K562 (cell line): ENCODE results near the gene MPPED1. TPM values are rescaled to one million over a fixed set of nuclear protein-coding genes. Genes with fewer than 3 reads are reported as not detected.

ENCODE experiments used
- ATAC-seq: fragments of 200-7000 bp; cut with Tn5 transposase; 3 replicates; pipeline ENCODE4 v1.9.1; 2020; ENCODE audit warnings: moderate library complexity
- BruUV-seq: library from RNA; stranded (reverse); fragments of 400-500 nt; replicated peaks from 2 replicates; lab custom pipeline; 2021; lab: Mats Ljungman, UMichigan
- CTCF ChIA-PET: fragments of 300-600 bp; formaldehyde crosslinking; extraction: SDS; loops from one replicate; lab custom pipeline; 2021; ENCODE audit warnings: low intra/inter-chr PET ratio; lab: Yijun Ruan, JAX
- POLR2A ChIA-PET: fragments of 300-600, 350-650 bp; sonication (Branson Sonifier 250); formaldehyde crosslinking; extraction: SDS; loops from one replicate; lab custom pipeline; 2021; ENCODE audit warnings: antibody characterized with exemption, inconsistent platforms; lab: Yijun Ruan, JAX
- DNase-seq, 4 experiments: peaks; one replicate each; pipeline versions ENCODE4 v3.0.0 to v3.0.0-alpha.2; 2011 to 2018; ENCODE audit warnings: low spot score in 3 of 4, mixed read lengths in 3 of 4; ENCODE audit errors: extremely low read depth in 1 of 4
- FAIRE-seq: peaks from 2 replicates; lab custom pipeline; 2011; peaks lifted over from hg19 to GRCh38; lab: Jason Lieb, UNC
- H2AFZ ChIP-seq: 2 replicates; pipeline ENCODE4 v1.6.0; 2011; ENCODE audit warnings: low read depth, low read length, control low read depth, inconsistent platforms
- H3K27ac ChIP-seq: fragments of 200-600 bp; 3 replicates; pipeline ENCODE4 v1.8.0; 2011; ENCODE audit warnings: low read depth, mild to moderate bottlenecking, control low read depth, inconsistent platforms, low read length, moderate library complexity, mixed read lengths; ENCODE audit errors: extremely low read depth
- H3K27me3 ChIP-seq, 2 experiments: fragments of 300-600 bp in 1 of 2; 2 replicates in 1 of 2; 3 replicates in 1 of 2; pipeline versions ENCODE4 v1.6.0 to v1.8.0; 2011; ENCODE audit warnings: inconsistent platforms in 2 of 2, low read length in 2 of 2, mild to moderate bottlenecking in 1 of 2, mixed read lengths in 1 of 2, moderate library complexity in 1 of 2; ENCODE audit not compliant: control insufficient read depth in 2 of 2, insufficient read depth in 2 of 2
- H3K36me3 ChIP-seq: fragments of 300-600 bp; 3 replicates; pipeline ENCODE4 v1.8.0; 2011; ENCODE audit warnings: mild to moderate bottlenecking, low read length, inconsistent platforms; ENCODE audit not compliant: control insufficient read depth, insufficient read depth
- H3K4me1 ChIP-seq, 2 experiments: fragments of 200-600 bp in 1 of 2; replicated peaks in 1 of 2; 2 replicates in 1 of 2; 3 replicates in 1 of 2; pipeline versions ENCODE4 v1.5.1 to v1.8.0; 2011; ENCODE audit warnings: inconsistent platforms in 2 of 2, low read length in 2 of 2, mild to moderate bottlenecking in 1 of 2, mixed read lengths in 1 of 2, moderate library complexity in 1 of 2; ENCODE audit not compliant: control insufficient read depth in 2 of 2, insufficient read depth in 2 of 2
- H3K4me2 ChIP-seq: 2 replicates; pipeline ENCODE4 v1.6.1; 2011; ENCODE audit warnings: low read length, control low read depth, inconsistent platforms, mixed read lengths; ENCODE audit not compliant: insufficient read depth
- H3K4me3 ChIP-seq: fragments of 200-600 bp; sonication (generic), shearing (Covaris generic); 2 replicates; pipeline ENCODE4 v1.5.1; 2016; ENCODE audit warnings: control low read depth, inconsistent platforms
- H3K79me2 ChIP-seq: fragments of 200-600 bp; 3 replicates; pipeline ENCODE4 v1.8.0; 2011; ENCODE audit warnings: low read length, inconsistent platforms; ENCODE audit not compliant: control insufficient read depth, insufficient read depth
- H3K9ac ChIP-seq, 2 experiments: 2 replicates each; pipeline versions ENCODE4 v1.6.0 to v1.6.1; 2011; ENCODE audit warnings: low read depth in 2 of 2, low read length in 2 of 2, control low read depth in 1 of 2, inconsistent platforms in 1 of 2, mild to moderate bottlenecking in 1 of 2, mixed read lengths in 1 of 2; ENCODE audit not compliant: insufficient read depth in 1 of 2
- H3K9me1 ChIP-seq: one replicate; pipeline ENCODE4 v1.6.0; 2011; ENCODE audit warnings: inconsistent platforms, mild to moderate bottlenecking, low read length, moderate library complexity; ENCODE audit not compliant: control insufficient read depth, insufficient read depth
- H3K9me3 ChIP-seq: replicated peaks from 2 replicates; pipeline ENCODE4 v1.5.1; 2011; ENCODE audit warnings: low read depth, low read length, inconsistent platforms; ENCODE audit not compliant: control insufficient read depth, insufficient read depth
- H4K20me1 ChIP-seq: replicated peaks from 2 replicates; pipeline ENCODE4 v1.6.1; 2011; ENCODE audit warnings: low read length, inconsistent platforms, mixed read lengths; ENCODE audit not compliant: control insufficient read depth, insufficient read depth
- CEBPG ChIP-seq, 3 experiments: fragments of 200-800 bp in 1 of 3; sonication (Bioruptor generic) in 1 of 3; sonication (generic) in 1 of 3; formaldehyde crosslinking in 1 of 3; IDR thresholded peaks in 2 of 3; conservative IDR thresholded peaks in 1 of 3; 2 replicates each; pipeline versions ENCODE4 v1.6.1 to v1.8.0; 2016 to 2022; ENCODE audit warnings: missing compliant biosample characterization in 2 of 3, missing genetic modification characterization in 2 of 3, mild to moderate bottlenecking in 1 of 3, missing genetic modification reagents in 1 of 3
- GTF2E2 ChIP-seq: fragments of 200-800 bp; sonication (Bioruptor generic); IDR thresholded peaks from 2 replicates; pipeline ENCODE4 v1.6.1; 2016; ENCODE audit warnings: missing genetic modification characterization, missing compliant biosample characterization
- NBN ChIP-seq: fragments of 450-650 bp; IDR thresholded peaks from 2 replicates; pipeline ENCODE4 v1.6.1; 2016; ENCODE audit warnings: low read depth, mild to moderate bottlenecking
- NELFE ChIP-seq: IDR thresholded peaks from 2 replicates; pipeline ENCODE4 v1.6.1; 2011; ENCODE audit warnings: mild to moderate bottlenecking; ENCODE audit not compliant: insufficient read depth, insufficient read length
- SNIP1 ChIP-seq: fragments of 450-650 bp; IDR thresholded peaks from 2 replicates; pipeline ENCODE4 v1.7.1; 2017; ENCODE audit warnings: low read depth, mild to moderate bottlenecking
- SNRNP70 ChIP-seq: fragments of 200-400 bp; formaldehyde crosslinking; optimal IDR thresholded peaks from 2 replicates; pipeline ENCODE3; 2017; ENCODE audit warnings: low read depth, low read length
- ZNF23 ChIP-seq: fragments of 250-450 bp; sonication (Bioruptor Pico); IDR thresholded peaks from 2 replicates; pipeline ENCODE4 v1.4.0; 2020; ENCODE audit warnings: mild to moderate bottlenecking
- ZNF274 ChIP-seq: IDR thresholded peaks from 2 replicates; pipeline ENCODE4 v1.6.1; 2011; ENCODE audit warnings: low read depth, mild to moderate bottlenecking, low read length, moderate library complexity, borderline replicate concordance
- ZNF76 ChIP-seq: fragments of 250-450 bp; sonication (Bioruptor Pico); IDR thresholded peaks from 2 replicates; pipeline ENCODE4 v1.4.0; 2020; ENCODE audit warnings: mild to moderate bottlenecking, moderate library complexity, borderline replicate concordance
- WGBS: fragments of 100-300 bp; shearing (Covaris generic); methylation state at CpG from one replicate; pipeline ENCODE4 v1.1.6; 2016; ENCODE audit warnings: low coverage, mixed read lengths; ENCODE audit not compliant: insufficient coverage; ENCODE audit errors: missing lambda C conversion rate; 5-methylcytosine and 5-hydroxymethylcytosine counted together
- in situ Hi-C: fragments of 300-500 bp; cut with MboI; formaldehyde crosslinking; loops from 4 replicates; pipeline ENCODE4 v1.15.0; 2018; ENCODE audit warnings: inconsistent platforms, mixed read lengths
- intact Hi-C: fragments of 100-400 bp; cut with micrococcal nuclease; formaldehyde crosslinking; loops from 2 replicates; pipeline ENCODE4 v1.14.2; 2022
- polyA plus RNA-seq, 8 experiments: library from polyadenylated mRNA; depleted of rRNA in 4 of 8; stranded (reverse) in 5 of 8; unstranded in 3 of 8; fragments of >200 nt; fragmentation: Nextera tagmentation in 2 of 8; fragmentation: Illumina TruSeq in 1 of 8; extraction: Ambion mirVana in 2 of 8; extraction: Trizol in 1 of 8; gene quantifications; 2 replicates each; pipeline versions ENCODE4 v1.2.1 to v1.2.3, GENCODE V29; 2011 to 2014; ENCODE audit warnings: inconsistent platforms in 1 of 8, missing spikeins in 1 of 8
- total RNA-seq, 7 experiments: library from RNA; depleted of rRNA in 6 of 7; stranded (reverse); fragments of >200 nt in 6 of 7; fragmentation: Illumina TruSeq in 2 of 7; extraction: Trizol in 2 of 7; gene quantifications; 2 replicates each; pipeline versions ENCODE4 v1.2.1 to v1.2.3, GENCODE V29; 2011 to 2021; ENCODE audit warnings: low replicate concordance in 1 of 7
- TF ChIP-seq, protein P1 (sequence below): fragments of 450-650 bp; formaldehyde crosslinking; IDR thresholded peaks from 2 replicates; pipeline ENCODE4 v1.4.0; 2020; ENCODE audit warnings: mild to moderate bottlenecking
- TF ChIP-seq, protein P2 (sequence below), 2 experiments: fragments of 450-650 bp in 1 of 2; sonication (generic) in 1 of 2; formaldehyde crosslinking in 1 of 2; IDR thresholded peaks in 1 of 2; conservative IDR thresholded peaks in 1 of 2; 2 replicates each; pipeline versions ENCODE4 v1.6.1 to v1.8.1; 2016 to 2023; ENCODE audit warnings: mild to moderate bottlenecking in 2 of 2, moderate library complexity in 2 of 2, inconsistent platforms in 1 of 2, missing genetic modification reagents in 1 of 2
- TF ChIP-seq, protein P3 (sequence below): fragments of 250-450 bp; sonication (Bioruptor Pico); IDR thresholded peaks from 2 replicates; pipeline ENCODE4 v1.8.0; 2022; ENCODE audit warnings: inconsistent platforms
- TF ChIP-seq, protein P4 (sequence below): fragments of 200-800 bp; sonication (Bioruptor generic); IDR thresholded peaks from 2 replicates; pipeline ENCODE4 v1.6.1; 2016; ENCODE audit warnings: missing genetic modification characterization, missing compliant biosample characterization

The MPPED1 gene
- total and polyA plus RNA-seq, 9 of the 15 experiments (the other 6 are each of a cell fraction or from before 2014, with no cell fraction given): not detected

DNA sequence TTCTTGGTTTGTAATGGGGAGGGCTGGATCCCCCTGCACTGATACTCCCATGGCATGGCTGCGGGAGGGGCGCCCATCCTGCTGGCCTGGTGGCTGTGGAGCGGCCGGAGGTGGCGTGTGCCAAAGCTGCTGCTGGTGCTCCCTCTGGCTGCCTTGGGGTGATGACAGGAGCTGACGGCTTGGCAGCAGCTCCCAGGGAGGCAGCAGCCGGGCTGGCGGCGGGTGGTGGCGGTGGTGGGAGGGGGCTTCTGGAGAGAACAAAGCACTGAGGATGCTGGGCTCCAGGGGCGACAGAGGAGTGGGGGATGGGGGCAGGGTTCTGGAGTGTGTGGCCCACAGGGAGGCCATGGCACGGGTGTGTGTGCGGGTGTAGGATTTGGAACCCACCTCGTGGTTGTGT lies 11.4 kb upstream of the MPPED1 start:
- H3K9ac ChIP-seq: no peak overlapping the region
- intact Hi-C loops: no loop called here
- H3K9me3 ChIP-seq: no peaks in the 10 kb centered on the region
- FAIRE-seq (no peak), DNase-seq (no peak), ATAC-seq (no peak)
- no peaks in the 10 kb centered on the region for H3K36me3 ChIP-seq
- no peak overlapping the region for H3K27ac ChIP-seq
- H2AFZ ChIP-seq: no peak overlapping the region
- no TSS peak for BruUV-seq
- ChIA-PET CTCF (no interaction called here), POLR2A (no interaction called here)
- no peak overlapping the region for H3K4me3 ChIP-seq
- H3K9me1 ChIP-seq: no peaks in the 10 kb centered on the region
- H3K4me2 ChIP-seq: no peak overlapping the region
- in situ Hi-C loops: no loop called here
- 11% methylated on average over 6 of the region's 14 CpGs for WGBS
- H3K27me3 ChIP-seq: peaks cover 0 to 4% of the 10 kb centered on the region in 2 experiments; a peak in 2 of 5 replicates
- peaks cover 0 to 11% of the 10 kb centered on the region in 2 experiments; a peak in 2 of 5 replicates for H3K4me1 ChIP-seq
- no peaks in the 10 kb centered on the region for H3K79me2 ChIP-seq
- H4K20me1 ChIP-seq: no peaks in the 10 kb centered on the region
- TF ChIP-seq SNRNP70: no peak
- TF ChIP-seq, protein P1, sequence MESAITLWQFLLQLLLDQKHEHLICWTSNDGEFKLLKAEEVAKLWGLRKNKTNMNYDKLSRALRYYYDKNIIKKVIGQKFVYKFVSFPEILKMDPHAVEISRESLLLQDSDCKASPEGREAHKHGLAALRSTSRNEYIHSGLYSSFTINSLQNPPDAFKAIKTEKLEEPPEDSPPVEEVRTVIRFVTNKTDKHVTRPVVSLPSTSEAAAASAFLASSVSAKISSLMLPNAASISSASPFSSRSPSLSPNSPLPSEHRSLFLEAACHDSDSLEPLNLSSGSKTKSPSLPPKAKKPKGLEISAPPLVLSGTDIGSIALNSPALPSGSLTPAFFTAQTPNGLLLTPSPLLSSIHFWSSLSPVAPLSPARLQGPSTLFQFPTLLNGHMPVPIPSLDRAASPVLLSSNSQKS (CRISPR knock-in tag): no peak
- no peak for TF ChIP-seq ZNF274
- TF ChIP-seq, protein P2, sequence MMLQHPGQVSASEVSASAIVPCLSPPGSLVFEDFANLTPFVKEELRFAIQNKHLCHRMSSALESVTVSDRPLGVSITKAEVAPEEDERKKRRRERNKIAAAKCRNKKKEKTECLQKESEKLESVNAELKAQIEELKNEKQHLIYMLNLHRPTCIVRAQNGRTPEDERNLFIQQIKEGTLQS (IDR thresholded peaks at IDR 0.05): no peak
- TF ChIP-seq, protein P2 (CRISPR knock-in tag; conservative IDR thresholded peaks at IDR 0.05): no peak
- TF ChIP-seq CEBPG (CRISPR knock-in tag; IDR thresholded peaks at IDR 0.05): no peak
- TF ChIP-seq CEBPG (tag; conservative IDR thresholded peaks at IDR 0.05 in 1 of 2, IDR thresholded peaks at IDR 0.05 in 1 of 2): no peak
- no peak for TF ChIP-seq ZNF76 (CRISPR knock-in tag)
- TF ChIP-seq NELFE: no peak
- TF ChIP-seq, protein P3, sequence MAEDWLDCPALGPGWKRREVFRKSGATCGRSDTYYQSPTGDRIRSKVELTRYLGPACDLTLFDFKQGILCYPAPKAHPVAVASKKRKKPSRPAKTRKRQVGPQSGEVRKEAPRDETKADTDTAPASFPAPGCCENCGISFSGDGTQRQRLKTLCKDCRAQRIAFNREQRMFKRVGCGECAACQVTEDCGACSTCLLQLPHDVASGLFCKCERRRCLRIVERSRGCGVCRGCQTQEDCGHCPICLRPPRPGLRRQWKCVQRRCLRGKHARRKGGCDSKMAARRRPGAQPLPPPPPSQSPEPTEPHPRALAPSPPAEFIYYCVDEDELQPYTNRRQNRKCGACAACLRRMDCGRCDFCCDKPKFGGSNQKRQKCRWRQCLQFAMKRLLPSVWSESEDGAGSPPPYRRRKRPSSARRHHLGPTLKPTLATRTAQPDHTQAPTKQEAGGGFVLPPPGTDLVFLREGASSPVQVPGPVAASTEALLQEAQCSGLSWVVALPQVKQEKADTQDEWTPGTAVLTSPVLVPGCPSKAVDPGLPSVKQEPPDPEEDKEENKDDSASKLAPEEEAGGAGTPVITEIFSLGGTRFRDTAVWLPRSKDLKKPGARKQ (CRISPR knock-in tag): no peak
- TF ChIP-seq SNIP1: no peak
- TF ChIP-seq, protein P4, sequence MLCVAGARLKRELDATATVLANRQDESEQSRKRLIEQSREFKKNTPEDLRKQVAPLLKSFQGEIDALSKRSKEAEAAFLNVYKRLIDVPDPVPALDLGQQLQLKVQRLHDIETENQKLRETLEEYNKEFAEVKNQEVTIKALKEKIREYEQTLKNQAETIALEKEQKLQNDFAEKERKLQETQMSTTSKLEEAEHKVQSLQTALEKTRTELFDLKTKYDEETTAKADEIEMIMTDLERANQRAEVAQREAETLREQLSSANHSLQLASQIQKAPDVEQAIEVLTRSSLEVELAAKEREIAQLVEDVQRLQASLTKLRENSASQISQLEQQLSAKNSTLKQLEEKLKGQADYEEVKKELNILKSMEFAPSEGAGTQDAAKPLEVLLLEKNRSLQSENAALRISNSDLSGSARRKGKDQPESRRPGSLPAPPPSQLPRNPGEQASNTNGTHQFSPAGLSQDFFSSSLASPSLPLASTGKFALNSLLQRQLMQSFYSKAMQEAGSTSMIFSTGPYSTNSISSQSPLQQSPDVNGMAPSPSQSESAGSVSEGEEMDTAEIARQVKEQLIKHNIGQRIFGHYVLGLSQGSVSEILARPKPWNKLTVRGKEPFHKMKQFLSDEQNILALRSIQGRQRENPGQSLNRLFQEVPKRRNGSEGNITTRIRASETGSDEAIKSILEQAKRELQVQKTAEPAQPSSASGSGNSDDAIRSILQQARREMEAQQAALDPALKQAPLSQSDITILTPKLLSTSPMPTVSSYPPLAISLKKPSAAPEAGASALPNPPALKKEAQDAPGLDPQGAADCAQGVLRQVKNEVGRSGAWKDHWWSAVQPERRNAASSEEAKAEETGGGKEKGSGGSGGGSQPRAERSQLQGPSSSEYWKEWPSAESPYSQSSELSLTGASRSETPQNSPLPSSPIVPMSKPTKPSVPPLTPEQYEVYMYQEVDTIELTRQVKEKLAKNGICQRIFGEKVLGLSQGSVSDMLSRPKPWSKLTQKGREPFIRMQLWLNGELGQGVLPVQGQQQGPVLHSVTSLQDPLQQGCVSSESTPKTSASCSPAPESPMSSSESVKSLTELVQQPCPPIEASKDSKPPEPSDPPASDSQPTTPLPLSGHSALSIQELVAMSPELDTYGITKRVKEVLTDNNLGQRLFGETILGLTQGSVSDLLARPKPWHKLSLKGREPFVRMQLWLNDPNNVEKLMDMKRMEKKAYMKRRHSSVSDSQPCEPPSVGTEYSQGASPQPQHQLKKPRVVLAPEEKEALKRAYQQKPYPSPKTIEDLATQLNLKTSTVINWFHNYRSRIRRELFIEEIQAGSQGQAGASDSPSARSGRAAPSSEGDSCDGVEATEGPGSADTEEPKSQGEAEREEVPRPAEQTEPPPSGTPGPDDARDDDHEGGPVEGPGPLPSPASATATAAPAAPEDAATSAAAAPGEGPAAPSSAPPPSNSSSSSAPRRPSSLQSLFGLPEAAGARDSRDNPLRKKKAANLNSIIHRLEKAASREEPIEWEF: no peak
- no peak for TF ChIP-seq GTF2E2 (tag)
- no peak for TF ChIP-seq NBN
- no peak for TF ChIP-seq ZNF23 (CRISPR knock-in tag)
